Measurements from ENCODE around the gene DDX19B. TPM values are rescaled to one million over a fixed set of nuclear protein-coding genes. Genes with fewer than 3 reads are reported as not detected.
"Not testable (repeated sequence)": the region's sequence is repeated elsewhere in the genome, so short reads cannot be mapped to it uniquely, and the experiment has no call there.

The DDX19B gene
- total and polyA plus RNA-seq, 11 donors: 13.0 to 34.2 (median 19.6) TPM

GRCh38 chr16:70306880-70307279, 7.9 kb downstream of the DDX19B start:
- Histone ChIP-seq H3K4me1 (peaks cover 0 to 16% (median 0%) of the 10 kb centered on the region in 12 donors), H3K36me3 (peaks cover 0 to 17% (median 4%) of the 10 kb centered on the region in 9 donors), H3K27ac (no peak overlapping the region), H3K9me3 (peaks cover 0 to 4% (median 0%) of the 10 kb centered on the region in 12 donors), H3K4me3 (no peak overlapping the region), H3K27me3 (no peaks in the 10 kb centered on the region)
- intact Hi-C loops (cut with DNase I): no loop called here
- ATAC-seq: no peak
- WGBS, 4 donors: 96 to 99% (median 97%) methylated on average over 2 of the region's 2 CpGs
- no peak for DNase-seq
- TF ChIP-seq CTCF (IDR thresholded peaks at IDR 0.05) (no peak), POLR2A (IDR thresholded peaks at IDR 0.05) (no peak)

- ATAC-seq; H3K27ac ChIP-seq; intact Hi-C loops (cut with DNase I); DNase-seq; H3K9me3 ChIP-seq; H3K4me3 ChIP-seq; H3K27me3 ChIP-seq: not testable (repeated sequence)
- Histone ChIP-seq H3K4me1 (peaks cover 0 to 16% (median 0%) of the 10 kb centered on the region in 12 donors), H3K36me3 (peaks cover 0 to 12% (median under 1%) of the 10 kb centered on the region in 9 donors)
- WGBS, 4 donors: 92 to 99% (median 98%) methylated on average over 2 of the region's 2 CpGs
These were observed 8.7 kb downstream of the DDX19B start for GRCh38 chr16:70307726-70308125.

- Histone ChIP-seq H3K36me3 (peaks cover 0 to 100% (median 93%) of the 10 kb centered on the region in 9 donors), H3K9me3 (no peaks in the 10 kb centered on the region), H3K27ac (no peak overlapping the region), H3K27me3 (no peaks in the 10 kb centered on the region), H3K4me3 (no peak overlapping the region), H3K4me1 (no peaks in the 10 kb centered on the region)
- TF ChIP-seq POLR2A (IDR thresholded peaks at IDR 0.05) (no peak), CTCF (IDR thresholded peaks at IDR 0.05) (no peak)
- intact Hi-C loops (cut with DNase I): no loop called here
- 97 to 98% (median 98%) methylated on average over 5 of the region's 5 CpGs for WGBS, 4 donors
- no peak for DNase-seq
- ATAC-seq: no peak
These were observed 21.1 kb downstream of the DDX19B start for GRCh38 chr16:70320121-70320520.

- TF ChIP-seq CTCF (IDR thresholded peaks at IDR 0.05) (no peak), POLR2A (IDR thresholded peaks at IDR 0.05) (no peak)
- Histone ChIP-seq H3K27ac (no peak overlapping the region), H3K4me3 (no peak overlapping the region), H3K27me3 (no peaks in the 10 kb centered on the region), H3K9me3 (no peaks in the 10 kb centered on the region), H3K36me3 (peaks cover 0 to 100% (median 93%) of the 10 kb centered on the region in 9 donors), H3K4me1 (no peaks in the 10 kb centered on the region)
- intact Hi-C loops (cut with DNase I): no loop called here
- 88 to 94% (median 90%) methylated on average over 7 of the region's 7 CpGs for WGBS, 4 donors
- ATAC-seq: no peak
- DNase-seq: no peak
These were observed 26.2 kb downstream of the DDX19B start for GRCh38 chr16:70324998-70325747.

Data from heart left ventricle (tissue), 16 donors.